Hepatocyte (in vitro differentiated cells): ENCODE data around the gene CLEC19A. TPM values are rescaled to one million over a fixed set of nuclear protein-coding genes. Genes with fewer than 3 reads are reported as not detected.

Experiments used
- DNase-seq: peaks from one replicate; pipeline ENCODE4 v3.0.0-alpha.2; 2016; ENCODE audit warnings: low spot score
- H2AFZ ChIP-seq: fragments of 200-600 bp; sonication (generic); 2 replicates; pipeline ENCODE4 v1.6.0; 2016; ENCODE audit warnings: antibody characterized with exemption, mild to moderate bottlenecking
- H3K27ac ChIP-seq: fragments of 200-600 bp; sonication (generic); 2 replicates; pipeline ENCODE4 v1.5.1; 2016; ENCODE audit warnings: mild to moderate bottlenecking
- H3K27me3 ChIP-seq: fragments of 200-600 bp; sonication (generic); 2 replicates; pipeline ENCODE4 v1.6.1; 2016
- H3K36me3 ChIP-seq: fragments of 200-600 bp; sonication (generic); replicated peaks from 2 replicates; pipeline ENCODE4 v1.5.1; 2016; ENCODE audit warnings: low read depth; ENCODE audit not compliant: insufficient read depth
- H3K4me1 ChIP-seq: fragments of 200-600 bp; sonication (generic); 2 replicates; pipeline ENCODE4 v1.5.1; 2016; ENCODE audit warnings: mild to moderate bottlenecking, moderate library complexity; ENCODE audit not compliant: insufficient read depth
- H3K4me2 ChIP-seq: fragments of 200-600 bp; sonication (generic); 2 replicates; pipeline ENCODE4 v1.6.0; 2016
- H3K4me3 ChIP-seq: fragments of 200-600 bp; sonication (generic); 2 replicates; pipeline ENCODE4 v1.5.1; 2016; ENCODE audit warnings: mild to moderate bottlenecking
- H3K79me2 ChIP-seq: fragments of 200-600 bp; sonication (generic); 2 replicates; pipeline ENCODE4 v1.6.0; 2017; ENCODE audit warnings: mild to moderate bottlenecking
- H3K9me2 ChIP-seq: fragments of 200-600 bp; sonication (generic); replicated peaks from 2 replicates; pipeline ENCODE4 v1.6.0; 2017; ENCODE audit warnings: mild to moderate bottlenecking; ENCODE audit not compliant: insufficient read depth
- H3K9me3 ChIP-seq: fragments of 200-600 bp; sonication (generic); 2 replicates; pipeline ENCODE4 v1.5.1; 2016; ENCODE audit warnings: low read depth, mild to moderate bottlenecking
- H4K20me1 ChIP-seq: fragments of 200-600 bp; sonication (generic); 2 replicates; pipeline ENCODE4 v1.6.0; 2016; ENCODE audit warnings: mild to moderate bottlenecking; ENCODE audit not compliant: insufficient read depth, poor library complexity, severe bottlenecking
- EZH2 ChIP-seq: fragments of 200-600 bp; sonication (generic); IDR thresholded peaks from 2 replicates; pipeline ENCODE4 v1.6.1; 2016; ENCODE audit warnings: antibody characterized with exemption, mild to moderate bottlenecking, borderline replicate concordance
- EZH2phosphoT487 ChIP-seq: fragments of 200-600 bp; sonication (generic); IDR thresholded peaks from one replicate; pipeline ENCODE4 v1.6.1; 2018; ENCODE audit warnings: antibody characterized with exemption, mild to moderate bottlenecking, low read depth, moderate library complexity; ENCODE audit not compliant: unreplicated experiment, severe bottlenecking
- WGBS: methylation state at CpG from one replicate; pipeline ENCODE4 v1.1.6; 2016; ENCODE audit warnings: low lambda C conversion rate; ENCODE audit errors: missing lambda C conversion rate; 5-methylcytosine and 5-hydroxymethylcytosine counted together
- polyA plus RNA-seq: library from polyadenylated mRNA; unstranded; fragments of >200 nt; fragmentation: Nextera tagmentation; extraction: Ambion mirVana; gene quantifications from 2 replicates; pipeline ENCODE4 v1.2.1, GENCODE V29; 2016
- total RNA-seq: library from RNA; depleted of rRNA; stranded (reverse); fragments of >200 nt; gene quantifications from 2 replicates; pipeline ENCODE4 v1.2.3, GENCODE V29; 2014
- TF ChIP-seq, protein P1 (sequence below): fragments of 200-600 bp; sonication (generic); IDR thresholded peaks from 2 replicates; pipeline ENCODE4 v1.5.1; 2016; ENCODE audit warnings: antibody characterized with exemption, mild to moderate bottlenecking; ENCODE audit not compliant: poor library complexity

Gene CLEC19A
- total and polyA plus RNA-seq, 2 experiments from 2014 or later: not detected

DNA sequence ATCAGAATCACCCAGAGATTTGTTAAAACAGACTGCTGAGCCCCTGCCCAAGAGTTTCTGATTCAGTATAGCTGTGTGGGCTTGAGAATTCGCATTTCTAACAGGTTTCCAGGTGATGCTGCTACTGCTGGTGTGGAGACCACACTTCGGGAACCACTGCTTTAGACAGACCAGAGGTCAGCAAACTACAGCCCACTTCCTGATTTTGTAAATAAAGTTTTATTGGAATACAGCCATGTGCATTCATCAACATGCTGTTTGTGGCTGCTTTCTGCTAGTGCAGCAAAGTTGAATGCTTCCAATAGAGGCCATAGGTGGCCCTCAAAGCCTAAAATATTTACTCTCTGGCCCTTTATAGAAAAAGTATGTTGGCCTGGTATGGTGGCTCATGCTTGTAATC is 32.6 kb upstream of the CLEC19A start:
- H3K4me1 ChIP-seq: no peaks in the 10 kb centered on the region
- no peaks in the 10 kb centered on the region for H3K27me3 ChIP-seq
- H3K4me2 ChIP-seq: no peak overlapping the region
- no peaks in the 10 kb centered on the region for H4K20me1 ChIP-seq
- no peak overlapping the region for H3K4me3 ChIP-seq
- no peaks in the 10 kb centered on the region for H3K36me3 ChIP-seq
- H3K9me2 ChIP-seq: no peaks in the 10 kb centered on the region
- H3K9me3 ChIP-seq: no peaks in the 10 kb centered on the region
- no peak for DNase-seq
- H3K27ac ChIP-seq: no peak overlapping the region
- H2AFZ ChIP-seq: no peak overlapping the region
- WGBS: 83% methylated on average over 2 of the region's 2 CpGs
- H3K79me2 ChIP-seq: no peaks in the 10 kb centered on the region
- TF ChIP-seq, protein P1, sequence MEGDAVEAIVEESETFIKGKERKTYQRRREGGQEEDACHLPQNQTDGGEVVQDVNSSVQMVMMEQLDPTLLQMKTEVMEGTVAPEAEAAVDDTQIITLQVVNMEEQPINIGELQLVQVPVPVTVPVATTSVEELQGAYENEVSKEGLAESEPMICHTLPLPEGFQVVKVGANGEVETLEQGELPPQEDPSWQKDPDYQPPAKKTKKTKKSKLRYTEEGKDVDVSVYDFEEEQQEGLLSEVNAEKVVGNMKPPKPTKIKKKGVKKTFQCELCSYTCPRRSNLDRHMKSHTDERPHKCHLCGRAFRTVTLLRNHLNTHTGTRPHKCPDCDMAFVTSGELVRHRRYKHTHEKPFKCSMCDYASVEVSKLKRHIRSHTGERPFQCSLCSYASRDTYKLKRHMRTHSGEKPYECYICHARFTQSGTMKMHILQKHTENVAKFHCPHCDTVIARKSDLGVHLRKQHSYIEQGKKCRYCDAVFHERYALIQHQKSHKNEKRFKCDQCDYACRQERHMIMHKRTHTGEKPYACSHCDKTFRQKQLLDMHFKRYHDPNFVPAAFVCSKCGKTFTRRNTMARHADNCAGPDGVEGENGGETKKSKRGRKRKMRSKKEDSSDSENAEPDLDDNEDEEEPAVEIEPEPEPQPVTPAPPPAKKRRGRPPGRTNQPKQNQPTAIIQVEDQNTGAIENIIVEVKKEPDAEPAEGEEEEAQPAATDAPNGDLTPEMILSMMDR: no peak

DNA sequence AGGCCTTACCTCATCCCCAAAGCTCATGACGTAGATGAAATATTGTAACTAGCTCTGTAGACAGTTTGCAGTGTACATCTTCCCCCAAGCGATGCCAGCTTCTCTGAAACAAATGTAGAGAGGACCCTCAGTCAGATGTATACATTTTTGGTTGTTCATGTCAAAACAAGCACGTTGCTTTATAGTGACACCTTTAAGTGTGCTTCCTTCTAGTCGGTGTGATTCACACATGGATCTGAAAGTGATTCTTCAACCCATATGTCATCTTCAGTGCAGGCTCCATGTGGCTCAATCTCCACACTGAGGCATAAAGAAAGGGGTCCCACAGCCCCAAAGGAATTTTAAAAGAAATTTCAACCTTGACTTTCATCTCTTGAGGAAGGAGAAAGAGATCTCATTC is 30.9 kb upstream of the CLEC19A start:
- no peak overlapping the region for H3K27ac ChIP-seq
- H3K36me3 ChIP-seq: no peaks in the 10 kb centered on the region
- no peak overlapping the region for H3K4me3 ChIP-seq
- 92% methylated on average over 4 of the region's 4 CpGs for WGBS
- H3K4me1 ChIP-seq: no peaks in the 10 kb centered on the region
- H4K20me1 ChIP-seq: no peaks in the 10 kb centered on the region
- TF ChIP-seq, protein P1: no peak
- TF ChIP-seq EZH2phosphoT487 (no peak), EZH2 (no peak)
- no peak for DNase-seq
- H2AFZ ChIP-seq: no peak overlapping the region
- H3K79me2 ChIP-seq: no peaks in the 10 kb centered on the region
- no peaks in the 10 kb centered on the region for H3K9me2 ChIP-seq
- H3K4me2 ChIP-seq: no peak overlapping the region
- H3K27me3 ChIP-seq: no peaks in the 10 kb centered on the region
- no peaks in the 10 kb centered on the region for H3K9me3 ChIP-seq

DNA sequence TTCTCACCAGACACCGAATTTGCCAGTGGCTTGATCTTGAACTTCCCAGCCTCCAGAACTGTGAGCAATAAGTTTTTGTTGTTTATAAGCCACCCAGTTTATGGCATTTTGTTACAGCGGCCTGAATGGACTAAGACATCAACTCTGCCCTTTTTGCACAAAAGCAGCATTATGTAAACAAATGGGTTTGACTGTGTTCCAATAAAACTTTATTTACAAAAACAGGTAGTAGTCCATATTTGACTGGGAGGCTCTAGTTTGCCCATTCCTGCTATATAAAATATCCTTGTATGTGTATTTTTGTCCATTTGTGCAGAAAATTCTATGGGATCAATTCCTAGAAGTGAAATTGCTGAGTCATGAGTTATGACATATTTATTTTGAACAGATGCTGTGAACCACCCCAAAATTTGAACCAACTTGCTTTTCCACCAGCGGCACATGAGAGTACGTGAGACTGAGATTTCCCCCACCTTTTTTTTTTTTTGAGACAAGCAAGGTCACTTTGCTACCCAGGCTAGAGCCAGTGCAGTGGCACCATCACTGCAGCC is 21.3 kb upstream of the CLEC19A start:
- Histone ChIP-seq H3K79me2 (no peaks in the 10 kb centered on the region), H3K36me3 (no peaks in the 10 kb centered on the region), H3K4me3 (no peak overlapping the region), H3K4me2 (no peak overlapping the region), H3K9me2 (no peaks in the 10 kb centered on the region), H4K20me1 (no peaks in the 10 kb centered on the region), H3K27ac (no peak overlapping the region), H3K4me1 (no peaks in the 10 kb centered on the region), H2AFZ (no peak overlapping the region), H3K27me3 (no peaks in the 10 kb centered on the region), H3K9me3 (no peaks in the 10 kb centered on the region)
- WGBS: 92% methylated on average over 4 of the region's 4 CpGs
- no peak for DNase-seq
- TF ChIP-seq EZH2phosphoT487 (no peak), EZH2 (no peak)
- TF ChIP-seq, protein P1: no peak
